Endothelial cell of umbilical vein (primary cell): ENCODE data around the gene SCN5A. TPM values are rescaled to one million over a fixed set of nuclear protein-coding genes. Genes with fewer than 3 reads are reported as not detected.

Source experiments
- BruUV-seq: library from RNA; stranded (reverse); fragments of 400-500 nt; replicated peaks from 2 replicates; lab custom pipeline; 2021; lab: Mats Ljungman, UMichigan
- CTCF ChIA-PET: fragments of 300-600, 350-600 bp; sonication (Branson Sonifier 250); formaldehyde crosslinking; loops from one replicate; lab custom pipeline; 2021; ENCODE audit warnings: antibody characterized with exemption, inconsistent platforms; lab: Charles Lee
- POLR2A ChIA-PET: fragments of 300-600, 350-600 bp; sonication (Branson Sonifier 250); formaldehyde crosslinking; loops from one replicate; lab custom pipeline; 2021; ENCODE audit warnings: antibody characterized with exemption, inconsistent platforms; lab: Charles Lee
- DNase-seq: peaks from one replicate; pipeline ENCODE4 v3.0.0-alpha.2; 2011; ENCODE audit warnings: low read depth, low spot score
- FAIRE-seq: peaks from 2 replicates; lab custom pipeline; 2011; peaks lifted over from hg19 to GRCh38; lab: Jason Lieb, UNC
- H2AFZ ChIP-seq: 2 replicates; pipeline ENCODE4 v1.6.0; 2012; ENCODE audit warnings: low read depth, low read length, control low read depth, inconsistent platforms
- H3K27ac ChIP-seq: 2 replicates; pipeline ENCODE4 v1.5.1; 2011; ENCODE audit warnings: low read depth, mild to moderate bottlenecking, control low read depth, low read length, moderate library complexity; ENCODE audit not compliant: insufficient read depth
- H3K27me3 ChIP-seq, 2 experiments: 2 replicates each; pipeline versions ENCODE4 v1.6.0 to v1.6.1; 2011; ENCODE audit warnings: low read length in 2 of 2, mixed read lengths in 1 of 2; ENCODE audit not compliant: control insufficient read depth in 2 of 2, insufficient read depth in 2 of 2
- H3K36me3 ChIP-seq, 2 experiments: 2 replicates in 1 of 2; 3 replicates in 1 of 2; pipeline ENCODE4 v1.5.1; 2011; ENCODE audit warnings: low read length in 2 of 2, mild to moderate bottlenecking in 1 of 2, moderate library complexity in 1 of 2; ENCODE audit not compliant: control insufficient read depth in 2 of 2, insufficient read depth in 2 of 2; ENCODE audit errors: extremely low read depth in 1 of 2
- H3K4me1 ChIP-seq: 3 replicates; pipeline ENCODE4 v1.5.1; 2011; ENCODE audit warnings: mild to moderate bottlenecking, low read length; ENCODE audit not compliant: control insufficient read depth, insufficient read depth; ENCODE audit errors: extremely low read depth
- H3K4me2 ChIP-seq: 2 replicates; pipeline ENCODE4 v1.6.1; 2011; ENCODE audit warnings: low read length, control low read depth, mixed read lengths; ENCODE audit not compliant: insufficient read depth
- H3K4me3 ChIP-seq, 3 experiments: fragments of 200-600 bp in 1 of 3; sonication (generic), shearing (Covaris generic) in 1 of 3; replicated peaks in 1 of 3; 2 replicates each; pipeline ENCODE4 v1.5.1; 2011 to 2016; ENCODE audit warnings: control low read depth in 3 of 3, low read length in 3 of 3, mild to moderate bottlenecking in 2 of 3, inconsistent platforms in 1 of 3, low read depth in 1 of 3, moderate library complexity in 1 of 3; ENCODE audit not compliant: insufficient read depth in 1 of 3
- H3K79me2 ChIP-seq: 2 replicates; pipeline ENCODE4 v1.6.0; 2012; ENCODE audit warnings: low read length, inconsistent platforms; ENCODE audit not compliant: control insufficient read depth, insufficient read depth
- H3K9ac ChIP-seq: replicated peaks from 2 replicates; pipeline ENCODE3; 2011; ENCODE audit warnings: low read length, control low read depth; ENCODE audit not compliant: insufficient read depth; ENCODE audit errors: extremely low read depth
- H3K9me1 ChIP-seq: replicated peaks from 3 replicates; pipeline ENCODE4 v1.6.0; 2011; ENCODE audit warnings: mild to moderate bottlenecking, low read length; ENCODE audit not compliant: control insufficient read depth, insufficient read depth; ENCODE audit errors: extremely low read depth
- H3K9me3 ChIP-seq: replicated peaks from 2 replicates; pipeline ENCODE4 v1.5.1; 2012; ENCODE audit warnings: low read length, inconsistent platforms; ENCODE audit not compliant: control insufficient read depth, insufficient read depth
- H4K20me1 ChIP-seq: replicated peaks from 2 replicates; pipeline ENCODE3; 2011; ENCODE audit warnings: mild to moderate bottlenecking, low read length; ENCODE audit not compliant: control insufficient read depth, insufficient read depth; ENCODE audit errors: extremely low read depth
- CTCF ChIP-seq, 2 donors: IDR thresholded peaks; 1 replicate in 1 of 2; 2 replicates in 1 of 2; pipeline ENCODE4 v1.5.1; 2011; ENCODE audit warnings: low read length in 2 of 2, mild to moderate bottlenecking in 2 of 2, moderate library complexity in 2 of 2, control low read depth in 1 of 2, inconsistent platforms in 1 of 2, low read depth in 1 of 2; ENCODE audit not compliant: insufficient read depth in 1 of 2; ENCODE audit errors: extremely low read depth in 1 of 2
- EZH2 ChIP-seq: IDR thresholded peaks from 2 replicates; pipeline ENCODE4 v1.6.1; 2012; ENCODE audit warnings: borderline replicate concordance, low read depth, mild to moderate bottlenecking, moderate library complexity, low read length, inconsistent platforms; ENCODE audit not compliant: severe bottlenecking
- FOS ChIP-seq: IDR thresholded peaks from 2 replicates; pipeline ENCODE4 v1.6.1; 2011; ENCODE audit warnings: mild to moderate bottlenecking, low read length, moderate library complexity, borderline replicate concordance; ENCODE audit not compliant: insufficient read depth
- GATA2 ChIP-seq: IDR thresholded peaks from 2 replicates; pipeline ENCODE4 v1.7.0; 2011; ENCODE audit warnings: low read depth, mild to moderate bottlenecking, moderate library complexity, mixed read lengths, low read length; ENCODE audit not compliant: insufficient read length, insufficient read depth
- MAX ChIP-seq: IDR thresholded peaks from 2 replicates; pipeline ENCODE4 v1.6.1; 2011; ENCODE audit not compliant: insufficient read depth, insufficient read length
- MYC ChIP-seq: IDR thresholded peaks from one replicate; pipeline ENCODE4 v1.6.1; 2011; ENCODE audit warnings: mild to moderate bottlenecking, low read depth, low read length
- POLR2A ChIP-seq: IDR thresholded peaks from 2 replicates; pipeline ENCODE4 v1.6.1; 2012; ENCODE audit warnings: low read depth, mild to moderate bottlenecking, control low read depth, low read length
- POLR2AphosphoS5 ChIP-seq: IDR thresholded peaks from 2 replicates; pipeline ENCODE4 v1.6.1; 2012; ENCODE audit warnings: low read depth, mild to moderate bottlenecking, control low read depth, low read length, moderate library complexity; ENCODE audit not compliant: insufficient read depth
- dilution Hi-C: fragments of 300-500 bp; cut with MboI; formaldehyde crosslinking; loops from one replicate; pipeline ENCODE4 v1.15.0; 2019; ENCODE audit warnings: low sequenced_read_pairs; ENCODE audit not compliant: extremely low pct_ligation_motif_present
- intact Hi-C: fragments of 100-400 bp; cut with micrococcal nuclease; formaldehyde crosslinking; loops from one replicate; pipeline ENCODE4 v1.10.0; 2022
- polyA plus RNA-seq, 4 experiments: library from polyadenylated mRNA; depleted of rRNA in 3 of 4; stranded (reverse) in 3 of 4; unstranded in 1 of 4; fragments of >200 nt; gene quantifications; 2 replicates each; pipeline versions ENCODE4 v1.2.1 to v1.2.3, GENCODE V29; 2011 to 2012; ENCODE audit warnings: missing spikeins in 1 of 4
- total RNA-seq: library from RNA; stranded (reverse); gene quantifications from 2 replicates; pipeline ENCODE4 v1.2.3, GENCODE V29; 2021

Gene SCN5A
- total and polyA plus RNA-seq, 2 donors (not counting 3 experiments of a cell fraction or from before 2014, with no cell fraction given): 2.7 to 20.0 TPM

GRCh38 chr3:38690185-38690584, 40.7 kb upstream of the SCN5A start:
- H3K9me1 ChIP-seq: no peaks in the 10 kb centered on the region
- CTCF ChIA-PET: interaction anchor here (0.8 to 2.3 kb wide), 16 partner anchors 13 to 309 kb away, joined by 3 to 42 read pairs (median 5); no protein-coding TSS in a partner anchor
- H3K4me2 ChIP-seq: no peak overlapping the region
- no peaks in the 10 kb centered on the region for H3K27me3 ChIP-seq
- no peaks in the 10 kb centered on the region for H3K79me2 ChIP-seq
- no peak overlapping the region for H3K4me3 ChIP-seq
- POLR2A ChIA-PET: no interaction called here
- H2AFZ ChIP-seq: no peak overlapping the region
- TF ChIP-seq CTCF (IDR thresholded peaks at IDR 0.05; ENCODE audit: extremely low read depth in 1 of 2, insufficient read depth in 1 of 2, low read depth in 1 of 2, low read length in 2 of 2) (no peak), FOS (peak; percentile 51)
- no peaks in the 10 kb centered on the region for H4K20me1 ChIP-seq
- dilution Hi-C loops (no loop called here), intact Hi-C loops (no loop called here)
- FAIRE-seq (no peak), DNase-seq (no peak)
- H3K36me3 ChIP-seq: no peaks in the 10 kb centered on the region
- no peak overlapping the region for H3K9ac ChIP-seq
- H3K4me1 ChIP-seq: no peaks in the 10 kb centered on the region
- H3K9me3 ChIP-seq: no peaks in the 10 kb centered on the region
- BruUV-seq: no TSS peak
- no peak overlapping the region for H3K27ac ChIP-seq

- dilution Hi-C loops (no loop called here), intact Hi-C loops (loop anchor here (1.0 kb wide), 1 partner anchor 155 kb away; no protein-coding TSS in a partner anchor)
- Histone ChIP-seq H3K27me3 (no peaks in the 10 kb centered on the region), H3K9me1 (no peaks in the 10 kb centered on the region), H3K79me2 (no peaks in the 10 kb centered on the region), H3K4me3 (no peak overlapping the region), H3K36me3 (no peaks in the 10 kb centered on the region), H3K9me3 (no peaks in the 10 kb centered on the region), H3K27ac (no peak overlapping the region), H2AFZ (no peak overlapping the region), H4K20me1 (no peaks in the 10 kb centered on the region), H3K9ac (no peak overlapping the region), H3K4me2 (no peak overlapping the region), H3K4me1 (no peaks in the 10 kb centered on the region)
- no peak for TF ChIP-seq POLR2AphosphoS5
- no peak for TF ChIP-seq EZH2
- no peak for TF ChIP-seq MAX
- TF ChIP-seq GATA2: no peak
- TF ChIP-seq MYC: no peak
- TF ChIP-seq POLR2A: no peak
- TF ChIP-seq FOS: no peak
- no TSS peak for BruUV-seq
- POLR2A ChIA-PET: no interaction called here
- FAIRE-seq (peak; percentile 43), DNase-seq (peak; percentile 13)
- CTCF ChIA-PET: interaction anchor here (0.8 to 2.3 kb wide), 15 partner anchors 14 to 310 kb away, joined by 3 to 42 read pairs (median 5); no protein-coding TSS in a partner anchor
Observed at GRCh38 chr3:38689774-38690173, 40.3 kb upstream of the SCN5A start.
